H1 (cell line): ENCODE results near the gene PRKAA2. TPM values are rescaled to one million over a fixed set of nuclear protein-coding genes. Genes with fewer than 3 reads are reported as not detected.

ENCODE experiments used
- CTCF ChIA-PET: fragments of 300-600 bp; sonication (Branson Sonifier 250); formaldehyde crosslinking; loops from one replicate; lab custom pipeline; 2021; ENCODE audit not compliant: partially characterized antibody; lab: Charles Lee
- POLR2A ChIA-PET: fragments of 300-600 bp; sonication (Branson Sonifier 250); formaldehyde crosslinking; loops from one replicate; lab custom pipeline; 2021; ENCODE audit warnings: inconsistent platforms; ENCODE audit not compliant: partially characterized antibody; lab: Charles Lee
- DNase-seq, 2 experiments: peaks; one replicate each; pipeline versions ENCODE4 v3.0.0 to v3.0.0-alpha.2; 2010 to 2022; ENCODE audit warnings: low spot score in 2 of 2, low read depth in 1 of 2, mixed read lengths in 1 of 2
- FAIRE-seq: peaks from 2 replicates; lab custom pipeline; 2011; peaks lifted over from hg19 to GRCh38; lab: Jason Lieb, UNC
- H2AFZ ChIP-seq: 2 replicates; pipeline ENCODE4 v1.8.1; 2012; ENCODE audit warnings: low read length, inconsistent platforms
- H2AK5ac ChIP-seq: 2 replicates; pipeline ENCODE4 v1.6.1; 2013; ENCODE audit warnings: low read depth, low read length
- H2BK120ac ChIP-seq: replicated peaks from 2 replicates; pipeline ENCODE3; 2013; ENCODE audit warnings: low read depth, low read length, inconsistent platforms
- H2BK12ac ChIP-seq: 2 replicates; pipeline ENCODE4 v1.6.1; 2013; ENCODE audit warnings: low read depth, low read length
- H2BK15ac ChIP-seq: 2 replicates; pipeline ENCODE4 v1.6.1; 2013; ENCODE audit warnings: low read length
- H2BK20ac ChIP-seq: 2 replicates; pipeline ENCODE4 v1.6.1; 2013; ENCODE audit warnings: low read length
- H2BK5ac ChIP-seq: 2 replicates; pipeline ENCODE4 v1.6.1; 2013; ENCODE audit warnings: low read depth, low read length
- H3K14ac ChIP-seq: 2 replicates; pipeline ENCODE4 v1.6.1; 2013; ENCODE audit warnings: inconsistent platforms; ENCODE audit not compliant: insufficient read length
- H3K18ac ChIP-seq: 2 replicates; pipeline ENCODE4 v1.6.1; 2013; ENCODE audit warnings: low read length; ENCODE audit errors: extremely low read depth
- H3K23ac ChIP-seq: 2 replicates; pipeline ENCODE4 v1.6.1; 2013; ENCODE audit warnings: inconsistent platforms; ENCODE audit not compliant: insufficient read length
- H3K23me2 ChIP-seq: 2 replicates; pipeline ENCODE4 v1.6.1; 2013; ENCODE audit warnings: low read depth, low read length
- H3K27ac ChIP-seq: 2 replicates; pipeline ENCODE4 v1.6.1; 2011; ENCODE audit warnings: low read depth, low read length, inconsistent platforms
- H3K27me3 ChIP-seq, 4 experiments: replicated peaks in 1 of 4; 1 replicate in 1 of 4; 2 replicates in 3 of 4; pipeline versions ENCODE4 v1.6.1 to v1.8.1; 2011 to 2013; ENCODE audit warnings: low read length in 3 of 4, mild to moderate bottlenecking in 3 of 4, inconsistent platforms in 2 of 4, mixed read lengths in 2 of 4, moderate library complexity in 1 of 4; ENCODE audit not compliant: control insufficient read depth in 3 of 4, insufficient read depth in 3 of 4; ENCODE audit errors: extremely low read depth in 1 of 4
- H3K36me3 ChIP-seq, 4 experiments: 2 replicates each; pipeline versions ENCODE4 v1.6.1 to v1.8.1; 2011 to 2013; ENCODE audit warnings: mild to moderate bottlenecking in 4 of 4, low read length in 3 of 4, moderate library complexity in 2 of 4, control low read depth in 1 of 4, inconsistent platforms in 1 of 4; ENCODE audit not compliant: insufficient read depth in 4 of 4, control insufficient read depth in 2 of 4
- H3K4ac ChIP-seq: replicated peaks from 2 replicates; pipeline ENCODE3; 2013; ENCODE audit warnings: low read length, low read depth, mixed read lengths, inconsistent platforms; ENCODE audit not compliant: insufficient read length
- H3K4me1 ChIP-seq, 4 experiments: replicated peaks in 1 of 4; 1 replicate in 1 of 4; 2 replicates in 3 of 4; pipeline versions ENCODE4 v1.6.1 to v1.8.1; 2011 to 2013; ENCODE audit warnings: low read length in 3 of 4, inconsistent platforms in 2 of 4, mixed read lengths in 1 of 4; ENCODE audit not compliant: insufficient read depth in 4 of 4, control insufficient read depth in 3 of 4
- H3K4me2 ChIP-seq, 2 experiments: 2 replicates each; pipeline versions ENCODE4 v1.6.1 to v1.8.1; 2011 to 2013; ENCODE audit warnings: low read depth in 2 of 2, low read length in 2 of 2, control low read depth in 1 of 2, inconsistent platforms in 1 of 2, mild to moderate bottlenecking in 1 of 2; ENCODE audit not compliant: insufficient read depth in 1 of 2
- H3K4me3 ChIP-seq, 4 experiments: fragments of 200-600, 300-600 bp in 1 of 4; sonication (generic), shearing (Covaris generic), sonication (Bioruptor Twin) in 1 of 4; 2 replicates each; pipeline versions ENCODE4 v1.5.1 to v1.8.1; 2011 to 2016; ENCODE audit warnings: low read length in 4 of 4, low read depth in 3 of 4, control low read depth in 2 of 4, inconsistent platforms in 2 of 4, mild to moderate bottlenecking in 2 of 4, mixed read lengths in 1 of 4, moderate library complexity in 1 of 4; ENCODE audit not compliant: insufficient read depth in 2 of 4; ENCODE audit errors: extremely low read depth in 1 of 4
- H3K56ac ChIP-seq: replicated peaks from 2 replicates; pipeline ENCODE3; 2013; ENCODE audit warnings: low read depth, mild to moderate bottlenecking, mixed read lengths, low read length, inconsistent platforms; ENCODE audit not compliant: insufficient read length
- H3K79me1 ChIP-seq: 2 replicates; pipeline ENCODE4 v1.6.1; 2013; ENCODE audit warnings: low read depth, low read length, control low read depth
- H3K79me2 ChIP-seq, 2 experiments: 2 replicates each; pipeline versions ENCODE4 v1.6.1 to v1.8.1; 2012 to 2013; ENCODE audit warnings: low read length in 2 of 2, mild to moderate bottlenecking in 2 of 2, inconsistent platforms in 1 of 2; ENCODE audit not compliant: insufficient read depth in 2 of 2, control insufficient read depth in 1 of 2
- H3K9ac ChIP-seq, 4 experiments: replicated peaks in 1 of 4; 1 replicate in 1 of 4; 2 replicates in 3 of 4; pipeline versions ENCODE4 v1.6.1 to v1.8.1; 2011 to 2013; ENCODE audit warnings: low read depth in 3 of 4, low read length in 3 of 4, control low read depth in 2 of 4, mild to moderate bottlenecking in 2 of 4, moderate library complexity in 2 of 4, inconsistent platforms in 1 of 4; ENCODE audit errors: extremely low read depth in 1 of 4
- H3K9me3 ChIP-seq, 2 experiments: 2 replicates each; pipeline versions ENCODE4 v1.6.1 to v1.8.1; 2012 to 2013; ENCODE audit warnings: mild to moderate bottlenecking in 2 of 2, moderate library complexity in 2 of 2, control low read depth in 1 of 2, inconsistent platforms in 1 of 2, low read depth in 1 of 2, low read length in 1 of 2, mixed read lengths in 1 of 2; ENCODE audit not compliant: insufficient read depth in 2 of 2
- H4K20me1 ChIP-seq, 2 experiments: replicated peaks in 1 of 2; 2 replicates each; pipeline versions ENCODE3 to v1.8.1; 2011 to 2013; ENCODE audit warnings: inconsistent platforms in 2 of 2, low read length in 2 of 2, mild to moderate bottlenecking in 1 of 2; ENCODE audit not compliant: insufficient read depth in 2 of 2, control insufficient read depth in 1 of 2
- H4K5ac ChIP-seq: 2 replicates; pipeline ENCODE4 v1.6.1; 2013; ENCODE audit warnings: low read length, low read depth, mixed read lengths, inconsistent platforms; ENCODE audit not compliant: insufficient read length
- H4K8ac ChIP-seq: 2 replicates; pipeline ENCODE4 v1.8.0; 2013; ENCODE audit warnings: mild to moderate bottlenecking, moderate library complexity, low read length, inconsistent platforms; ENCODE audit not compliant: insufficient read depth; ENCODE audit errors: extremely low read depth
- H4K91ac ChIP-seq: replicated peaks from 2 replicates; pipeline ENCODE3; 2013; ENCODE audit warnings: low read length, mixed read lengths, inconsistent platforms; ENCODE audit not compliant: insufficient read length
- WGBS, 2 experiments: shearing (Covaris generic) in 1 of 2; methylation state at CpG; one replicate each; pipeline versions ENCODE4 v1.1.6 to v1.1.7; 2013 to 2015; ENCODE audit warnings: low lambda C conversion rate in 2 of 2, mixed read lengths in 2 of 2, inconsistent platforms in 1 of 2, low coverage in 1 of 2, missing lambda C conversion rate in 1 of 2; ENCODE audit not compliant: insufficient replicate concordance in 2 of 2, insufficient coverage in 1 of 2, insufficient read length in 1 of 2; ENCODE audit errors: extremely low coverage in 1 of 2, missing lambda C conversion rate in 1 of 2; 5-methylcytosine and 5-hydroxymethylcytosine counted together
- polyA plus RNA-seq, 7 experiments: library from polyadenylated mRNA; depleted of rRNA in 3 of 7; stranded (reverse) in 5 of 7; unstranded in 2 of 7; fragments of >200 nt in 5 of 7; fragments of 200-250 nt in 2 of 7; gene quantifications; 1 replicate in 5 of 7; 2 replicates in 1 of 7; 4 replicates in 1 of 7; pipeline versions ENCODE4 v1.2.1 to v1.2.3, GENCODE V29; 2011 to 2013; ENCODE audit warnings: missing spikeins in 2 of 7, mixed read lengths in 2 of 7
- total RNA-seq: library from RNA; stranded (reverse); fragmentation: NEBNext Ultra II Directional; extraction: Animal tissue kit (Norgen Biotek cat#: 25700); gene quantifications from 2 replicates; pipeline ENCODE4 v1.2.1, GENCODE V29; 2021

PRKAA2 gene
- total and polyA plus RNA-seq, 2 of the 8 experiments (the other 6 are each of a cell fraction or from before 2014, with no cell fraction given): 2.6 to 6.4 TPM

DNA sequence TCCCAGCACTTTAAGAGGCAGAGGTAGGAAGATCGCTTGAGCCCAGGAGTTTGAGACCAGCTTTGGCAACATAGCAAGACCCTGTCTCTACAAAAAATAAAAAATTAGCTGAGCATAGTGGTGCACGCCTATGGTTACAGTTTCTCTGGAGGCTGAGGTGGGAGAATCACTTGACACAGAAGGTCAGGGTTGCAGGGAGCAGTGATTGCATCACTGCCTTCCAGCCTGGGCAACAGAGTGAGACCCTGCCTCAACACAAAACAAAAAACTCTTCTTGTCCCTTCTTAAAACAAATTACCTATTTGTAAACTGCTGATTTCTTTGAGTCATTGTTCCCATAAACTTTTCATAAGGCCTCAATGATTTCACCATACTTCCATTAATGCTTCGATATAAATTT lies 18.7 kb downstream of the PRKAA2 start:
- no peak overlapping the region for H2BK15ac ChIP-seq
- no peak overlapping the region for H2BK20ac ChIP-seq
- no peaks in the 10 kb centered on the region for H3K23me2 ChIP-seq
- no peaks in the 10 kb centered on the region for H3K9me3 ChIP-seq
- H3K4me3 ChIP-seq: no peak overlapping the region
- no peaks in the 10 kb centered on the region for H3K4me1 ChIP-seq
- H3K4ac ChIP-seq: no peak overlapping the region
- no peaks in the 10 kb centered on the region for H3K79me1 ChIP-seq
- H2AK5ac ChIP-seq: no peak overlapping the region
- CTCF ChIA-PET: interaction anchor here (4.5 kb wide), 1 partner anchor 45 kb away, joined by 18 read pairs; no protein-coding TSS in a partner anchor
- H3K9ac ChIP-seq: no peak overlapping the region
- no peak overlapping the region for H3K27ac ChIP-seq
- H3K18ac ChIP-seq: no peak overlapping the region
- H4K5ac ChIP-seq: no peak overlapping the region
- H2BK5ac ChIP-seq: no peak overlapping the region
- DNase-seq (no peak), FAIRE-seq (no peak)
- no peak overlapping the region for H4K91ac ChIP-seq
- H3K56ac ChIP-seq: no peak overlapping the region
- no peak overlapping the region for H2AFZ ChIP-seq
- no peak overlapping the region for H3K4me2 ChIP-seq
- H2BK12ac ChIP-seq: no peak overlapping the region
- H4K8ac ChIP-seq: no peak overlapping the region
- POLR2A ChIA-PET: interaction anchor here (1.0 kb wide), 1 partner anchor 18 kb away, joined by 3 read pairs; no protein-coding TSS in a partner anchor
- H2BK120ac ChIP-seq: no peak overlapping the region
- H3K23ac ChIP-seq: no peak overlapping the region
- 72% methylated on average over 3 of the region's 3 CpGs; no CpG with 5 or more reads in 1 of the 2 experiments for WGBS, 2 experiments
- H3K27me3 ChIP-seq: peaks cover 0 to 1% (median 0%) of the 10 kb centered on the region in 4 experiments; a peak in 1 of 7 replicates
- no peaks in the 10 kb centered on the region for H3K36me3 ChIP-seq
- no peaks in the 10 kb centered on the region; a peak in 1 of 4 replicates for H3K79me2 ChIP-seq
- H3K14ac ChIP-seq: no peak overlapping the region
- no peaks in the 10 kb centered on the region for H4K20me1 ChIP-seq
